Peyer's patch (tissue), 4 donors: Measurements from ENCODE around the gene GABRB1.

Source experiments
- CTCF ChIP-seq, 6 experiments: fragments of 450-650 bp in 4 of 6; fragments of 200-600 bp in 2 of 6; sonication (generic) in 1 of 6; IDR thresholded peaks; one replicate each; pipeline ENCODE4 v1.5.1; 2017 to 2019; ENCODE audit warnings: antibody characterized with exemption in 6 of 6, mild to moderate bottlenecking in 3 of 6, moderate library complexity in 1 of 6
- POLR2A ChIP-seq, 2 donors: fragments of 450-650 bp; IDR thresholded peaks; one replicate each; pipeline ENCODE4 v1.5.1; 2017; ENCODE audit warnings: antibody characterized with exemption in 2 of 2, mild to moderate bottlenecking in 2 of 2, moderate library complexity in 2 of 2

GRCh38 chr4:47315346-47315745, 284.0 kb downstream of the GABRB1 start:
- no peak for TF ChIP-seq POLR2A (IDR thresholded peaks at IDR 0.05)
- no peak for TF ChIP-seq CTCF (IDR thresholded peaks at IDR 0.05)
